ENCODE measurements around the gene ZNF48. TPM values are rescaled to one million over a fixed set of nuclear protein-coding genes. Genes with fewer than 3 reads are reported as not detected.

The ZNF48 gene
- total and polyA plus RNA-seq, 12 donors, result 2.2 to 8.0 (median 5.4) TPM

DNA sequence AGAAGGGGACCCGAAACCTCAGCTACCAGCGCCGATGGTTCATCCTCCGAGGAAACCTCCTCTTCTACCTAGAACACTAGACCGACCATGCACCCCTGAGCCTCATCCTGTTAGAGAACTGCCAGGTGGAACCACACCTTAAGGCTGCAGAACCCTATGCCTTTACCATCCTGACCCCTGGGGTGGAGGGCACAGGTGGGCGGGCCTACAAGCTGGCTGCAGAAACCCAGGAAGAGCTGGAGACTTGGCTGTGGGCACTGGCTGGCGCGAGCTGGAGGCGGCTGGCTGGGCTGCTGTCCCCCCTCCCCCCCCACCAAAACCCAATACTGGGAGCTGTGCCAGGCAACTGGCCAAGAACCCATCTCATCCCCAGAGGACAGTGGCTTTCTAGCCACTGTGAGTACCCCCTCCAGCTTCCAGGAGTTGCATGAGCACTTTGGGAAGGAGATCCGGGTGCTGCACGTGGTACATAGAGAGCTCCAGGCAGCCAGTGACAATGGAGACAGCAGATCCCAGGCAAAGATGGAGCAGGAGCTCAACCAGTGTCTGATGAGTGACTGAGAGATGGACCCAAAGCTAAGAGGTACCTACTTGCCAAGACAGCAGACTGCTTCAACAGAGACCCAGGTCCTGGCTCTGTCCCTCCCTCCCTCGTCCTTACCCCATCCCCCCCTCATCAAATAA is 38.7 kb upstream of the ZNF48 start:
- Histone ChIP-seq H3K36me3 (peaks cover 0 to 75% (median 27%) of the 10 kb centered on the region in 9 donors), H3K27ac (peak overlapping the region in 9 of 10 donors; percentile 94 to 99 (median 97)), H3K4me3 (peak overlapping the region in 6 of 10 donors; percentile 74 to 99 (median 86)), H3K27me3 (no peaks in the 10 kb centered on the region), H3K9me3 (no peaks in the 10 kb centered on the region), H3K4me1 (peaks cover 26 to 46% (median 38%) of the 10 kb centered on the region in 9 donors)
- TF ChIP-seq, protein P1, sequence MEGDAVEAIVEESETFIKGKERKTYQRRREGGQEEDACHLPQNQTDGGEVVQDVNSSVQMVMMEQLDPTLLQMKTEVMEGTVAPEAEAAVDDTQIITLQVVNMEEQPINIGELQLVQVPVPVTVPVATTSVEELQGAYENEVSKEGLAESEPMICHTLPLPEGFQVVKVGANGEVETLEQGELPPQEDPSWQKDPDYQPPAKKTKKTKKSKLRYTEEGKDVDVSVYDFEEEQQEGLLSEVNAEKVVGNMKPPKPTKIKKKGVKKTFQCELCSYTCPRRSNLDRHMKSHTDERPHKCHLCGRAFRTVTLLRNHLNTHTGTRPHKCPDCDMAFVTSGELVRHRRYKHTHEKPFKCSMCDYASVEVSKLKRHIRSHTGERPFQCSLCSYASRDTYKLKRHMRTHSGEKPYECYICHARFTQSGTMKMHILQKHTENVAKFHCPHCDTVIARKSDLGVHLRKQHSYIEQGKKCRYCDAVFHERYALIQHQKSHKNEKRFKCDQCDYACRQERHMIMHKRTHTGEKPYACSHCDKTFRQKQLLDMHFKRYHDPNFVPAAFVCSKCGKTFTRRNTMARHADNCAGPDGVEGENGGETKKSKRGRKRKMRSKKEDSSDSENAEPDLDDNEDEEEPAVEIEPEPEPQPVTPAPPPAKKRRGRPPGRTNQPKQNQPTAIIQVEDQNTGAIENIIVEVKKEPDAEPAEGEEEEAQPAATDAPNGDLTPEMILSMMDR (IDR thresholded peaks at IDR 0.05), result no peak
- 68 to 69% methylated on average over 12 of the region's 12 CpGs for WGBS, 2 donors
- DNase-seq (no peak), ATAC-seq (no peak)
- intact Hi-C loops (cut with DNase I), result loop anchor here in 4 of 10 donors (1.0 to 10.0 kb wide), 4 partner anchors 35 to 58 kb away; partner anchors contain the start of genes ZNF48 (in 1 of the 4) and ZNF771 (in 1 of the 4)

DNA sequence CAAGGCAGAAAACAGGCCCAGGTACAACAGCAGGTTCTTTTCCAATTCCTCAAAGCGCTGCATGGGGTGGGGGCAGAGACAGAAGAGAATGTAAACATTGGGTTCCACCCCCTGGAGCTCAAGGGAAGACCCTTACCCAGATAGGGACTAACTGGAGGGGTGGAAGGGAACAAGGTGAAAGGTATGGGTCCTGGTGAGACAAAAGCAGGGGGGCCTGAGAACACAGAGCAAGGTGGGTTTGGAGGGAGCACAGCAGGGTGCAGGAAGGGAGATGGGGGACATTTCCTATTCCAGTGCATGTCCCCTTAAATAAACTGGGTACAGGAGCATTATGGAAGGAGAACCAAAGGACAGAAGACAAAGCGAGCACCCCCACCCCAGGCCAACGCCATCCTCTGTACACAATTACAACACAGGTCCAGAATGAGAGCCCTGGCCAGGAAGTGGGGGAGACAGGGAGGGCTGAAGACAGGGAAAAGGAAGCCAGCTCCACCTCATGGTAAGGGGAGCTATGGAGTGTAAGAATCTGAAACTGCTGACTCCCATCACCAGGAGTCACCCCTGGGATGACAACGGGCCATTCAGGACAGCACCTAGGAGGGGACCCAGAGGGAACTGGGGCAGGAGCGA is 38.0 kb upstream of the ZNF48 start:
- intact Hi-C loops (cut with DNase I), result loop anchor here in 4 of 10 donors (1.0 to 10.0 kb wide), 4 partner anchors 34 to 58 kb away; partner anchors contain the start of genes ZNF48 (in 1 of the 4) and ZNF771 (in 1 of the 4)
- 71 to 74% methylated on average over 5 of the region's 5 CpGs for WGBS, 2 donors
- no peak for ATAC-seq
- no peak for DNase-seq
- Histone ChIP-seq H3K4me3 (no peak overlapping the region), H3K36me3 (peaks cover 0 to 75% (median 26%) of the 10 kb centered on the region in 9 donors), H3K9me3 (no peaks in the 10 kb centered on the region), H3K27ac (peak overlapping the region in 2 of 10 donors; percentile 94 to 99), H3K4me1 (peaks cover 24 to 39% (median 32%) of the 10 kb centered on the region in 9 donors), H3K27me3 (no peaks in the 10 kb centered on the region)
- TF ChIP-seq, protein P1 (IDR thresholded peaks at IDR 0.05), result no peak

DNA sequence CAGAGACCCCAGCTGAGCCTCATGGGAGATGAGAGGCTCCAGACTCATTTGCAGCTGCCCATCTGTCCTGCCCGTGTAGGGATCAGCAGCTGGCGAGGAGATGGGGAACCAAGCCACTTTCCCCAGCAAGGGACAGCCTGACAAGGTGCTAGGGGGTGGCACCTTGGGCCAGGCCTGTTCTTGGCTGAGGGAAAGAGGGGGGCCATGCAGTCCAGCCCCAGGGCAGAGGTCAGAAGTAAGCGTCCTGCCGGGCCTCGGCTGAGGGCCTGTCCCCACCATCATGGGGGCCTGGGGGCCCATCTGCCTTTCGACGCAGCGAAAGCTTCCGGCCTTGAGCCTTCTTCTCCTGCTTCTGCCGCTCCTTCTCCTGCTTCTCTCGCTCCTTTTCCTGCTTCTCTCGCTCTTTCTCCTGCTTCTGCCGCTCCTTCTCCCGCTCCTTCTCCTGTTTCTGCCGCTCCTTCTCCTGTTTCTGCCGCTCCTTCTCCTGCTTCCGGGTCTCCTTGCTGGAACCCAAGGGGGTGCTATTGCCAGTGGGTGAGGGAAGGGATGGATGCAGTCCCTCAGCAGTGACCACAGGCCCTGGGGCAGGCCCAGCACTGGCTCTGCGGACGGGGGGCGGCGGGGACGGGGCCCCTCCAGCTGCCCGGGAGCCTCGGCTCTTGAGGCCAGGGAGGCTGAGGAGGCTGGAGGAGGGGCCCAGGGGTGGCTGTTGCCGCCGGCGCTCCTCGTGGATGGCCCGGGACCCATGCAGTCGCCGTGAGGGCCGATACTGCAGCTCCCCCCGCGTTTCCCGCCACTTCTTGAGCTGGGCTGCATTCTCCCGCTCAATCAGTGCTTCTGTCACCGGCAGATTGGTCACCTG is 37.3 kb upstream of the ZNF48 start:
- peaks cover 17 to 32% (median 25%) of the 10 kb centered on the region in 9 donors for H3K4me1 ChIP-seq
- DNase-seq, result no peak
- H3K9me3 ChIP-seq, result no peaks in the 10 kb centered on the region
- H3K27ac ChIP-seq, result peak overlapping the region in 1 of 10 donors; percentile 99
- intact Hi-C loops (cut with DNase I), result loop anchor here in 4 of 10 donors (1.0 to 10.0 kb wide), 4 partner anchors 33 to 57 kb away; partner anchors contain the start of genes ZNF48 (in 1 of the 4) and ZNF771 (in 1 of the 4)
- H3K36me3 ChIP-seq, result peaks cover 0 to 75% (median 22%) of the 10 kb centered on the region in 9 donors
- TF ChIP-seq, protein P1 (IDR thresholded peaks at IDR 0.05), result no peak
- no peak for ATAC-seq
- WGBS, 2 donors, result 86 to 89% methylated on average over 37 of the region's 37 CpGs
- H3K27me3 ChIP-seq, result no peaks in the 10 kb centered on the region
- H3K4me3 ChIP-seq, result no peak overlapping the region

DNA sequence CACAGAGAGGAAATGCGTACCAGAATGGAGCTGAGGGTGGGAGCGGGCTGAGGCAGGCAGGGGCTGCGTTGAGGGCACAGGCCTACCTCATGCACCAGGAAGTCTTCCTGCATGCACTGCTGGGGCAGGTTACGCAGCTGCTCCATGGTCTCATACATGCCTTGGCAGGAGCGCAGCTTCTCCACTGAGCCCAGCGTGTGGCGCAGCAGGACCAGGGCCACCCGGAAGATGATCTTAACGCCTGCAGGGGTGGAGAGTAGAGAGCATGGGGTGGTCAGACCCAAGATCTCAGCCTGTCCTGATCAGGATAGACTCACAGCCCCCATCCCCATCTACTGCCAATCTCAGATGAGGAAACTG is 36.7 kb upstream of the ZNF48 start:
- WGBS, 2 donors, result 92 to 94% methylated on average over 9 of the region's 9 CpGs
- peaks cover 0 to 75% (median 22%) of the 10 kb centered on the region in 9 donors for H3K36me3 ChIP-seq
- DNase-seq, result no peak

More for the DNA sequence above, 36.7 kb upstream of the ZNF48 start:
- Histone ChIP-seq H3K27me3 (no peaks in the 10 kb centered on the region), H3K4me3 (no peak overlapping the region), H3K27ac (no peak overlapping the region), H3K4me1 (peaks cover 16 to 26% (median 21%) of the 10 kb centered on the region in 9 donors), H3K9me3 (no peaks in the 10 kb centered on the region)
- TF ChIP-seq, protein P1 (IDR thresholded peaks at IDR 0.05), result no peak
- intact Hi-C loops (cut with DNase I), result loop anchor here in 3 of 10 donors (5.0 to 10.0 kb wide), 3 partner anchors 39 to 56 kb away; partner anchors contain the start of genes ZNF48 (in 1 of the 3) and ZNF771 (in 1 of the 3)
- ATAC-seq, result no peak
